Kidney epithelial cell (primary cell): ENCODE data around the gene PIK3AP1. TPM values are rescaled to one million over a fixed set of nuclear protein-coding genes. Genes with fewer than 3 reads are reported as not detected.
"Not testable (repeated sequence)": the region's sequence is repeated elsewhere in the genome, so short reads cannot be mapped to it uniquely, and the experiment has no call there.

Source experiments
- DNase-seq: peaks from one replicate; pipeline ENCODE4 v3.0.0-alpha.2; 2010; ENCODE audit warnings: low read depth
- H3K27me3 ChIP-seq: 2 replicates; pipeline ENCODE4 v1.6.0; 2011; ENCODE audit warnings: low read length; ENCODE audit not compliant: control insufficient read depth, insufficient read depth
- H3K36me3 ChIP-seq: 2 replicates; pipeline ENCODE4 v1.5.1; 2011; ENCODE audit warnings: low read length; ENCODE audit not compliant: control insufficient read depth, insufficient read depth
- H3K4me3 ChIP-seq: 2 replicates; pipeline ENCODE4 v1.5.1; 2011; ENCODE audit warnings: low read depth, mild to moderate bottlenecking, control low read depth, low read length
- total RNA-seq: library from RNA; depleted of rRNA; stranded (reverse); fragments of >200 nt; gene quantifications from 2 replicates; pipeline ENCODE4 v1.2.3, GENCODE V29; 2015
- TF ChIP-seq, protein P1 (sequence below): IDR thresholded peaks from 2 replicates; pipeline ENCODE4 v1.5.1; 2011; ENCODE audit warnings: mild to moderate bottlenecking, moderate library complexity, low read length, control low read depth, inconsistent platforms; ENCODE audit not compliant: insufficient read depth, poor library complexity, severe bottlenecking

Gene PIK3AP1
- total RNA-seq, 1 donor from 2014 or later = 8.9 TPM

DNA sequence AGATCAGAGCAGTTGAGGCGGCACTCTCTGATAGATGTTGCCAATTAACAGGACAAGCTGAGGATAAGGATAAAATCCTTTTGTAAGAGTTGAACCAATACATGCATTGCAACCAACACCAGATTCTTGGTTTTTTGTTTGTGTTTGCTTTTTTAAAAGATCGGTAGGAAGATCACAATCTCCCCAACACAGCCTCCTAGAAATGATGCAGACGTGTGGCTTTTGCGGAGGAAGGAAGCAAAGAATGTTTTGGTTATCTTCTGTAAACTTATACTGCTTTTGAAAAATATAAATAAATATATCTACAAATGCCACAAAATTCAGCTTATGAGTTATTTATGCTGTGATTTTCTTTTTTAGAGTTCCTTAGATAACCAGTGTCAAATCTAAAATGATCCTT lies 35.5 kb downstream of the PIK3AP1 start:
- no peak overlapping the region for H3K4me3 ChIP-seq
- no peak for DNase-seq
- TF ChIP-seq, protein P1, sequence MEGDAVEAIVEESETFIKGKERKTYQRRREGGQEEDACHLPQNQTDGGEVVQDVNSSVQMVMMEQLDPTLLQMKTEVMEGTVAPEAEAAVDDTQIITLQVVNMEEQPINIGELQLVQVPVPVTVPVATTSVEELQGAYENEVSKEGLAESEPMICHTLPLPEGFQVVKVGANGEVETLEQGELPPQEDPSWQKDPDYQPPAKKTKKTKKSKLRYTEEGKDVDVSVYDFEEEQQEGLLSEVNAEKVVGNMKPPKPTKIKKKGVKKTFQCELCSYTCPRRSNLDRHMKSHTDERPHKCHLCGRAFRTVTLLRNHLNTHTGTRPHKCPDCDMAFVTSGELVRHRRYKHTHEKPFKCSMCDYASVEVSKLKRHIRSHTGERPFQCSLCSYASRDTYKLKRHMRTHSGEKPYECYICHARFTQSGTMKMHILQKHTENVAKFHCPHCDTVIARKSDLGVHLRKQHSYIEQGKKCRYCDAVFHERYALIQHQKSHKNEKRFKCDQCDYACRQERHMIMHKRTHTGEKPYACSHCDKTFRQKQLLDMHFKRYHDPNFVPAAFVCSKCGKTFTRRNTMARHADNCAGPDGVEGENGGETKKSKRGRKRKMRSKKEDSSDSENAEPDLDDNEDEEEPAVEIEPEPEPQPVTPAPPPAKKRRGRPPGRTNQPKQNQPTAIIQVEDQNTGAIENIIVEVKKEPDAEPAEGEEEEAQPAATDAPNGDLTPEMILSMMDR = no peak
- no peaks in the 10 kb centered on the region for H3K36me3 ChIP-seq
- H3K27me3 ChIP-seq = no peaks in the 10 kb centered on the region

- Histone ChIP-seq H3K4me3 (no peak overlapping the region), H3K27me3 (no peaks in the 10 kb centered on the region), H3K36me3 (no peaks in the 10 kb centered on the region)
- no peak for DNase-seq
- TF ChIP-seq, protein P1 = no peak
These were observed 36.6 kb downstream of the PIK3AP1 start for GRCh38 chr10:96683710-96684109.

DNA sequence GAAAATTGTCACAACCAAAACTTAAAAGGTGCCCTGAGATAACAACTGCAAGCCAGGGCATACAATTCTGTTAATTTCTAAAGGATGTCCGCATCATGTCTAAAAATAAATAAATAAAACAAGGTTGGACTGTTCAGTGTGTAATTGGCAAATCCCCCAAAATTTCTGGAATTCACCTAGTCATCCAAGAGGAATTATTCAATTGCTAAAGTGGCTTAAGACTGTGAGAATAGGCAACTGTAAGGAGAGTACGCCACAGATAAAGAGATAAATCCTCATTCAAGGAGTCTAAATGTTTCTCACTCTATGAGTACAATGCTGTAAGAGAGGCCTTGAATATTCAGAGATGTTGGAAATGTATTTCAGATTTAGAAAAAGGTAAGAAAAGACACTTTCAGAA lies 37.2 kb downstream of the PIK3AP1 start:
- DNase-seq = no peak
- no peaks in the 10 kb centered on the region for H3K27me3 ChIP-seq
- TF ChIP-seq, protein P1 = no peak
- no peaks in the 10 kb centered on the region for H3K36me3 ChIP-seq
- no peak overlapping the region for H3K4me3 ChIP-seq

GRCh38 chr10:96681524-96681923 lies 38.8 kb downstream of the PIK3AP1 start:
- TF ChIP-seq, protein P1 = no peak
- H3K36me3 ChIP-seq = no peaks in the 10 kb centered on the region
- no peak for DNase-seq
- H3K27me3 ChIP-seq = no peaks in the 10 kb centered on the region
- no peak overlapping the region for H3K4me3 ChIP-seq

DNA sequence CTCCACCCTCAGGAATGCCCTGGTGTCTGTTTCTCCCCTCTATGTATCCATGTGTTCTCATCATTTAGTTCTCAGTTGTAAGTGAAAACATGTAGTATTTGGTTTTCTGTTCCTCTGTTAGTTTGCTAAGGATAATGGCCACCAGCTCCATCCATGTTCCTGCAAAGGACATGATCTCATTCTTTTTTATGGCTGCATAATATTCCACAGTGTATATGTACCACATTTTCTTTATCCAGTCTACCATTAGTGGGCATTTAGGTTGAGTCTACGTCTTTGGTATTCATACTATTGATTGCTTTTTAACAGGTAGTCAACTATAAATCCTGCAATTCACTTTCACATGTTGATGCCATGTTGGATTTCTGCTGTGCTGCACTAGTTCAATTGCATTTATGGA lies 39.9 kb downstream of the PIK3AP1 start:
- not testable (repeated sequence) for H3K36me3 ChIP-seq, DNase-seq, H3K4me3 ChIP-seq, H3K27me3 ChIP-seq

DNA sequence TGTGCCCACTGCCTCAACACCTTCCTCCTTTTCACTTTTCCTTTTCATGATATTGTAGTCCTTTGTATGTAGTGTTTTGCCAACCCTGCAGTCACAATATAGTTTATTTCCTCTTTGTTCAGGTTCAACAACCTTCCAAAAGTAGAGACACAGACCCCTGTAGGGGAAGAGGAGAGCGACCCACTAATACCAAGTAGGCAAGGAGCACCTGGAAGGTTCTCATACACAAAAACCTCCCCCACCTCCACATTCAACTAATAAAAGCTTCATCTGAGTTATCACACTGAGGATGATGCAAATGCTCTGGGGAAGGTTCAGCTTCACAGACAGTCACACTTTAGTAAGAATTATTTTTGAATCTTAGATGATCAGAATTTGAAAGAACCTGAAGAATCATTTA lies 41.6 kb downstream of the PIK3AP1 start:
- no peak for DNase-seq
- Histone ChIP-seq H3K36me3 (no peaks in the 10 kb centered on the region), H3K27me3 (no peaks in the 10 kb centered on the region), H3K4me3 (no peak overlapping the region)
- TF ChIP-seq, protein P1 = no peak
